ENCODE measurements around the gene MARS1.
"Not testable (repeated sequence)": the region's sequence is repeated elsewhere in the genome, so short reads cannot be mapped to it uniquely, and the experiment has no call there.

Gene MARS1

GRCh38 chr12:57488402-57489156, 711 bp downstream of the MARS1 start:
- Histone ChIP-seq H3K27ac (ENCODE audit: low read depth, low read length) (peak overlapping the region; percentile 77), H3K9ac (ENCODE audit: low read length in 5 of 5) (peak overlapping the region; percentile 12 to 96 (median 89)), H3K36me3 (ENCODE audit: control insufficient read depth in 5 of 5, insufficient read depth in 5 of 5, low read length in 5 of 5) (peaks cover 8 to 37% (median 34%) of the 10 kb centered on the region in 5 donors), H3K9me3 (ENCODE audit: control insufficient read depth in 5 of 5, low read length in 5 of 5) (no peaks in the 10 kb centered on the region), H3K27me3 (ENCODE audit: control insufficient read depth in 5 of 5, insufficient read depth in 4 of 5, low read length in 5 of 5) (no peaks in the 10 kb centered on the region), H3K4me1 (ENCODE audit: control insufficient read depth in 5 of 5, insufficient read depth in 5 of 5, low read length in 5 of 5) (peaks cover 0 to 20% (median 16%) of the 10 kb centered on the region in 5 donors), H3K4me3 (ENCODE audit: low read depth in 1 of 5, low read length in 5 of 5) (peak overlapping the region; percentile 86 to 94 (median 88))

GRCh38 chr12:57489157-57489641, 1.3 kb downstream of the MARS1 start:
- Histone ChIP-seq H3K36me3 (ENCODE audit: control insufficient read depth in 5 of 5, insufficient read depth in 5 of 5, low read length in 5 of 5) (peaks cover 8 to 37% (median 34%) of the 10 kb centered on the region in 5 donors), H3K9ac (ENCODE audit: low read length in 5 of 5) (peak overlapping the region in 4 of 5 donors; percentile 71 to 96 (median 92)), H3K4me3 (ENCODE audit: low read depth in 1 of 5, low read length in 5 of 5) (peak overlapping the region in 2 of 5 donors; percentile 86 to 90), H3K4me1 (ENCODE audit: control insufficient read depth in 5 of 5, insufficient read depth in 5 of 5, low read length in 5 of 5) (peaks cover 0 to 20% (median 16%) of the 10 kb centered on the region in 5 donors), H3K27ac (ENCODE audit: low read depth, low read length) (no peak overlapping the region), H3K27me3 (ENCODE audit: control insufficient read depth in 5 of 5, insufficient read depth in 4 of 5, low read length in 5 of 5) (no peaks in the 10 kb centered on the region), H3K9me3 (ENCODE audit: control insufficient read depth in 5 of 5, low read length in 5 of 5) (no peaks in the 10 kb centered on the region)

- Histone ChIP-seq H3K27me3 (ENCODE audit: control insufficient read depth in 5 of 5, insufficient read depth in 4 of 5, low read length in 5 of 5) (no peaks in the 10 kb centered on the region), H3K9ac (ENCODE audit: low read length in 5 of 5) (no peak overlapping the region), H3K4me1 (ENCODE audit: control insufficient read depth in 5 of 5, insufficient read depth in 5 of 5, low read length in 5 of 5) (peaks cover 0 to 20% (median 16%) of the 10 kb centered on the region in 5 donors), H3K9me3 (ENCODE audit: control insufficient read depth in 5 of 5, low read length in 5 of 5) (no peaks in the 10 kb centered on the region), H3K36me3 (ENCODE audit: control insufficient read depth in 5 of 5, insufficient read depth in 5 of 5, low read length in 5 of 5) (peaks cover 8 to 37% (median 34%) of the 10 kb centered on the region in 5 donors), H3K27ac (ENCODE audit: low read depth, low read length) (no peak overlapping the region), H3K4me3 (ENCODE audit: low read depth in 1 of 5, low read length in 5 of 5) (no peak overlapping the region)
These were observed 2.3 kb downstream of the MARS1 start for GRCh38 chr12:57490126-57490525.

GRCh38 chr12:57491393-57492280, 3.8 kb downstream of the MARS1 start:
- Histone ChIP-seq H3K9ac (ENCODE audit: low read length in 5 of 5) (no peak overlapping the region), H3K27me3 (ENCODE audit: control insufficient read depth in 5 of 5, insufficient read depth in 4 of 5, low read length in 5 of 5) (no peaks in the 10 kb centered on the region), H3K4me3 (ENCODE audit: low read depth in 1 of 5, low read length in 5 of 5) (no peak overlapping the region), H3K27ac (ENCODE audit: low read depth, low read length) (no peak overlapping the region), H3K36me3 (ENCODE audit: control insufficient read depth in 5 of 5, insufficient read depth in 5 of 5, low read length in 5 of 5) (peaks cover 8 to 46% (median 38%) of the 10 kb centered on the region in 5 donors), H3K9me3 (ENCODE audit: control insufficient read depth in 5 of 5, low read length in 5 of 5) (no peaks in the 10 kb centered on the region), H3K4me1 (ENCODE audit: control insufficient read depth in 5 of 5, insufficient read depth in 5 of 5, low read length in 5 of 5) (peaks cover 0 to 20% (median 16%) of the 10 kb centered on the region in 5 donors)

DNA sequence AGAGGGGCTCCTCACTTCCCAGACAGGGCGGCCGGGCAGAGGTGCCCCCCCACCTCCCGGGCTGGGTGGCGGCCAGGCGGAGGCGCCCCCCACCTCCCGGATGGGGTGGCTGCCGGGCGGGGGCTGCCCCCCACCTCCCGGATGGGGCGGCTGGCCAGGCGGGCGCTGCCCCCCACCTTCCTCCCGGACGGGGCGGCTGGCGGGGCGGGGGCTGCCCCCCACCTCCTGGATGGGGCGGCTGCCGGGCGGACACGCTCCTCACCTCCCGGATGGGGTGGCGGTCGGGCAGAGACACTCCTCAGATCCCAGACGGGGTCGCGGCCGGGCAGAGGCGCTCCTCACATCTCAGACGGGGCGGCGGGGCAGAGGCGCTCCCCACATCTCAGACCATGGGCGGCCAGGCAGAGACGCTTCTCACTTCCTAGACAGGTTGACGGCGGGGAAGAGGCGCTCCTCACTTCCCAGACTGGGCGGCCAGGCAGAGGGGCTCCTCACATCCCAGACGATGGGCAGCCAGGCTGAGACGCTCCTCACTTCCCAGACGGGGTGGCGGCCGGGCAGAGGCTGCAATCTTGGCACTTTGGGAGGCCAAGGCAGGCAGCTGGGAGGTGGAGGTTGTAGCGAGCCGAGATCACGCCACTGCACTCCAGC, 7.3 kb downstream of the MARS1 start:
- H3K4me3 ChIP-seq (ENCODE audit: low read depth in 1 of 5, low read length in 5 of 5); H3K4me1 ChIP-seq (ENCODE audit: control insufficient read depth in 5 of 5, insufficient read depth in 5 of 5, low read length in 5 of 5); H3K27ac ChIP-seq (ENCODE audit: low read depth, low read length); H3K9ac ChIP-seq (ENCODE audit: low read length in 5 of 5); H3K27me3 ChIP-seq (ENCODE audit: control insufficient read depth in 5 of 5, insufficient read depth in 4 of 5, low read length in 5 of 5); H3K9me3 ChIP-seq (ENCODE audit: control insufficient read depth in 5 of 5, low read length in 5 of 5): not testable (repeated sequence)
- H3K36me3 ChIP-seq (ENCODE audit: control insufficient read depth in 5 of 5, insufficient read depth in 5 of 5, low read length in 5 of 5): peaks cover 15 to 60% (median 48%) of the 10 kb centered on the region in 5 donors

- no peak overlapping the region for H3K4me3 ChIP-seq (ENCODE audit: low read depth in 1 of 5, low read length in 5 of 5)
- H3K36me3 ChIP-seq (ENCODE audit: control insufficient read depth in 5 of 5, insufficient read depth in 5 of 5, low read length in 5 of 5): peaks cover 14 to 60% (median 49%) of the 10 kb centered on the region in 5 donors
- no peaks in the 10 kb centered on the region for H3K9me3 ChIP-seq (ENCODE audit: control insufficient read depth in 5 of 5, low read length in 5 of 5)
- no peak overlapping the region for H3K27ac ChIP-seq (ENCODE audit: low read depth, low read length)
- H3K27me3 ChIP-seq (ENCODE audit: control insufficient read depth in 5 of 5, insufficient read depth in 4 of 5, low read length in 5 of 5): no peaks in the 10 kb centered on the region
- H3K9ac ChIP-seq (ENCODE audit: low read length in 5 of 5): peak overlapping the region in 1 of 5 donors; percentile 32
- no peaks in the 10 kb centered on the region for H3K4me1 ChIP-seq (ENCODE audit: control insufficient read depth in 5 of 5, insufficient read depth in 5 of 5, low read length in 5 of 5)
These were observed 9.0 kb downstream of the MARS1 start for GRCh38 chr12:57496822-57497221.

GRCh38 chr12:57497223-57498131, 9.6 kb downstream of the MARS1 start:
- Histone ChIP-seq H3K4me3 (ENCODE audit: low read depth in 1 of 5, low read length in 5 of 5) (no peak overlapping the region), H3K9ac (ENCODE audit: low read length in 5 of 5) (no peak overlapping the region), H3K4me1 (ENCODE audit: control insufficient read depth in 5 of 5, insufficient read depth in 5 of 5, low read length in 5 of 5) (no peaks in the 10 kb centered on the region), H3K27me3 (ENCODE audit: control insufficient read depth in 5 of 5, insufficient read depth in 4 of 5, low read length in 5 of 5) (no peaks in the 10 kb centered on the region), H3K27ac (ENCODE audit: low read depth, low read length) (no peak overlapping the region), H3K9me3 (ENCODE audit: control insufficient read depth in 5 of 5, low read length in 5 of 5) (no peaks in the 10 kb centered on the region), H3K36me3 (ENCODE audit: control insufficient read depth in 5 of 5, insufficient read depth in 5 of 5, low read length in 5 of 5) (peaks cover 14 to 62% (median 51%) of the 10 kb centered on the region in 5 donors)

DNA sequence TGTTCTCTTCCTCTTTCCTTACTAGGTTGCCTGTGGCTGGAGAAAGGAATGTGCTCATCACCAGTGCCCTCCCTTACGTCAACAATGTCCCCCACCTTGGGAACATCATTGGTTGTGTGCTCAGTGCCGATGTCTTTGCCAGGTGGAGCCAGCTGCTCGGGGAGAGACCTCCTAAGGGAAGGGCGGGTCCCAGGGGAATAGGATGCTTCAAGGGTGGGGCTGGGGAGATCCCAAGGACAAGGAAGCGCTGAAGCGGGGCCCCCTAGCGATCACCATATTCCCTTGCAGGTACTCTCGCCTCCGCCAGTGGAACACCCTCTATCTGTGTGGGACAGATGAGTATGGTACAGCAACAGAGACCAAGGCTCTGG, 10.2 kb downstream of the MARS1 start:
- no peak overlapping the region for H3K9ac ChIP-seq (ENCODE audit: low read length in 5 of 5)
- H3K9me3 ChIP-seq (ENCODE audit: control insufficient read depth in 5 of 5, low read length in 5 of 5): no peaks in the 10 kb centered on the region
- no peak overlapping the region for H3K4me3 ChIP-seq (ENCODE audit: low read depth in 1 of 5, low read length in 5 of 5)
- H3K4me1 ChIP-seq (ENCODE audit: control insufficient read depth in 5 of 5, insufficient read depth in 5 of 5, low read length in 5 of 5): no peaks in the 10 kb centered on the region
- H3K36me3 ChIP-seq (ENCODE audit: control insufficient read depth in 5 of 5, insufficient read depth in 5 of 5, low read length in 5 of 5): peaks cover 14 to 61% (median 48%) of the 10 kb centered on the region in 5 donors
- H3K27me3 ChIP-seq (ENCODE audit: control insufficient read depth in 5 of 5, insufficient read depth in 4 of 5, low read length in 5 of 5): no peaks in the 10 kb centered on the region
- no peak overlapping the region for H3K27ac ChIP-seq (ENCODE audit: low read depth, low read length)

GRCh38 chr12:57498571-57498970, 10.7 kb downstream of the MARS1 start:
- no peaks in the 10 kb centered on the region for H3K27me3 ChIP-seq (ENCODE audit: control insufficient read depth in 5 of 5, insufficient read depth in 4 of 5, low read length in 5 of 5)
- H3K27ac ChIP-seq (ENCODE audit: low read depth, low read length): no peak overlapping the region
- H3K9ac ChIP-seq (ENCODE audit: low read length in 5 of 5): no peak overlapping the region
- H3K4me1 ChIP-seq (ENCODE audit: control insufficient read depth in 5 of 5, insufficient read depth in 5 of 5, low read length in 5 of 5): no peaks in the 10 kb centered on the region
- no peaks in the 10 kb centered on the region for H3K9me3 ChIP-seq (ENCODE audit: control insufficient read depth in 5 of 5, low read length in 5 of 5)
- no peak overlapping the region for H3K4me3 ChIP-seq (ENCODE audit: low read depth in 1 of 5, low read length in 5 of 5)
- H3K36me3 ChIP-seq (ENCODE audit: control insufficient read depth in 5 of 5, insufficient read depth in 5 of 5, low read length in 5 of 5): peaks cover 14 to 66% (median 49%) of the 10 kb centered on the region in 5 donors
